K562 (cell line): ENCODE data around the gene RNF141. TPM values are rescaled to one million over a fixed set of nuclear protein-coding genes. Genes with fewer than 3 reads are reported as not detected.

Source experiments
- ATAC-seq: fragments of 200-7000 bp; cut with Tn5 transposase; 3 replicates; pipeline ENCODE4 v1.9.1; 2020; ENCODE audit warnings: moderate library complexity
- BruUV-seq: library from RNA; stranded (reverse); fragments of 400-500 nt; replicated peaks from 2 replicates; lab custom pipeline; 2021; lab: Mats Ljungman, UMichigan
- CTCF ChIA-PET: fragments of 300-600 bp; formaldehyde crosslinking; extraction: SDS; loops from one replicate; lab custom pipeline; 2021; ENCODE audit warnings: low intra/inter-chr PET ratio; lab: Yijun Ruan, JAX
- POLR2A ChIA-PET: fragments of 300-600, 350-650 bp; sonication (Branson Sonifier 250); formaldehyde crosslinking; extraction: SDS; loops from one replicate; lab custom pipeline; 2021; ENCODE audit warnings: antibody characterized with exemption, inconsistent platforms; lab: Yijun Ruan, JAX
- DNase-seq, 4 experiments: peaks; one replicate each; pipeline versions ENCODE4 v3.0.0 to v3.0.0-alpha.2; 2011 to 2018; ENCODE audit warnings: low spot score in 3 of 4, mixed read lengths in 3 of 4; ENCODE audit errors: extremely low read depth in 1 of 4
- FAIRE-seq: peaks from 2 replicates; lab custom pipeline; 2011; peaks lifted over from hg19 to GRCh38; lab: Jason Lieb, UNC
- H2AFZ ChIP-seq: 2 replicates; pipeline ENCODE4 v1.6.0; 2011; ENCODE audit warnings: low read depth, low read length, control low read depth, inconsistent platforms
- H3K27ac ChIP-seq: fragments of 200-600 bp; 3 replicates; pipeline ENCODE4 v1.8.0; 2011; ENCODE audit warnings: low read depth, mild to moderate bottlenecking, control low read depth, inconsistent platforms, low read length, moderate library complexity, mixed read lengths; ENCODE audit errors: extremely low read depth
- H3K27me3 ChIP-seq, 2 experiments: fragments of 300-600 bp in 1 of 2; 2 replicates in 1 of 2; 3 replicates in 1 of 2; pipeline versions ENCODE4 v1.6.0 to v1.8.0; 2011; ENCODE audit warnings: inconsistent platforms in 2 of 2, low read length in 2 of 2, mild to moderate bottlenecking in 1 of 2, mixed read lengths in 1 of 2, moderate library complexity in 1 of 2; ENCODE audit not compliant: control insufficient read depth in 2 of 2, insufficient read depth in 2 of 2
- H3K36me3 ChIP-seq: fragments of 300-600 bp; 3 replicates; pipeline ENCODE4 v1.8.0; 2011; ENCODE audit warnings: mild to moderate bottlenecking, low read length, inconsistent platforms; ENCODE audit not compliant: control insufficient read depth, insufficient read depth
- H3K4me1 ChIP-seq, 2 experiments: fragments of 200-600 bp in 1 of 2; replicated peaks in 1 of 2; 2 replicates in 1 of 2; 3 replicates in 1 of 2; pipeline versions ENCODE4 v1.5.1 to v1.8.0; 2011; ENCODE audit warnings: inconsistent platforms in 2 of 2, low read length in 2 of 2, mild to moderate bottlenecking in 1 of 2, mixed read lengths in 1 of 2, moderate library complexity in 1 of 2; ENCODE audit not compliant: control insufficient read depth in 2 of 2, insufficient read depth in 2 of 2
- H3K4me2 ChIP-seq: 2 replicates; pipeline ENCODE4 v1.6.1; 2011; ENCODE audit warnings: low read length, control low read depth, inconsistent platforms, mixed read lengths; ENCODE audit not compliant: insufficient read depth
- H3K4me3 ChIP-seq: fragments of 200-600 bp; sonication (generic), shearing (Covaris generic); 2 replicates; pipeline ENCODE4 v1.5.1; 2016; ENCODE audit warnings: control low read depth, inconsistent platforms
- H3K79me2 ChIP-seq: fragments of 200-600 bp; 3 replicates; pipeline ENCODE4 v1.8.0; 2011; ENCODE audit warnings: low read length, inconsistent platforms; ENCODE audit not compliant: control insufficient read depth, insufficient read depth
- H3K9ac ChIP-seq, 2 experiments: 2 replicates each; pipeline versions ENCODE4 v1.6.0 to v1.6.1; 2011; ENCODE audit warnings: low read depth in 2 of 2, low read length in 2 of 2, control low read depth in 1 of 2, inconsistent platforms in 1 of 2, mild to moderate bottlenecking in 1 of 2, mixed read lengths in 1 of 2; ENCODE audit not compliant: insufficient read depth in 1 of 2
- H3K9me1 ChIP-seq: one replicate; pipeline ENCODE4 v1.6.0; 2011; ENCODE audit warnings: inconsistent platforms, mild to moderate bottlenecking, low read length, moderate library complexity; ENCODE audit not compliant: control insufficient read depth, insufficient read depth
- H3K9me3 ChIP-seq: replicated peaks from 2 replicates; pipeline ENCODE4 v1.5.1; 2011; ENCODE audit warnings: low read depth, low read length, inconsistent platforms; ENCODE audit not compliant: control insufficient read depth, insufficient read depth
- H4K20me1 ChIP-seq: replicated peaks from 2 replicates; pipeline ENCODE4 v1.6.1; 2011; ENCODE audit warnings: low read length, inconsistent platforms, mixed read lengths; ENCODE audit not compliant: control insufficient read depth, insufficient read depth
- E2F5 ChIP-seq: sonication (generic); formaldehyde crosslinking; IDR thresholded peaks from 2 replicates; pipeline ENCODE4 v1.8.0; 2022; ENCODE audit warnings: mild to moderate bottlenecking, missing genetic modification reagents
- ELF2 ChIP-seq: fragments of 250-450 bp; sonication (Bioruptor Pico); IDR thresholded peaks from 2 replicates; pipeline ENCODE4 v1.5.0; 2021; ENCODE audit warnings: mild to moderate bottlenecking
- HNRNPLL ChIP-seq: fragments of 200-400 bp; formaldehyde crosslinking; IDR thresholded peaks from 2 replicates; pipeline ENCODE4 v1.6.1; 2017; ENCODE audit warnings: low read length, low read depth, mild to moderate bottlenecking; ENCODE audit not compliant: poor library complexity, severe bottlenecking
- NCOA2 ChIP-seq, 2 experiments: fragments of 450-650 bp; IDR thresholded peaks; 2 replicates each; pipeline ENCODE4 v1.6.1; 2018; ENCODE audit warnings: mild to moderate bottlenecking in 2 of 2, moderate library complexity in 1 of 2; ENCODE audit not compliant: partially characterized antibody in 2 of 2
- SAFB ChIP-seq: fragments of 200-400 bp; formaldehyde crosslinking; IDR thresholded peaks from 2 replicates; pipeline ENCODE4 v1.6.1; 2017; ENCODE audit warnings: low read depth, low read length, borderline replicate concordance
- TAF7 ChIP-seq: fragments of 450-650 bp; IDR thresholded peaks from 2 replicates; pipeline ENCODE4 v1.6.1; 2016; ENCODE audit warnings: missing genetic modification characterization, missing compliant biosample characterization
- ZBTB1 ChIP-seq: sonication (generic); formaldehyde crosslinking; IDR thresholded peaks from 2 replicates; pipeline ENCODE4 v1.8.1; 2023; ENCODE audit warnings: missing genetic modification reagents, low read depth, mild to moderate bottlenecking, borderline replicate concordance
- WGBS: fragments of 100-300 bp; shearing (Covaris generic); methylation state at CpG from one replicate; pipeline ENCODE4 v1.1.6; 2016; ENCODE audit warnings: low coverage, mixed read lengths; ENCODE audit not compliant: insufficient coverage; ENCODE audit errors: missing lambda C conversion rate; 5-methylcytosine and 5-hydroxymethylcytosine counted together
- in situ Hi-C: fragments of 300-500 bp; cut with MboI; formaldehyde crosslinking; loops from 4 replicates; pipeline ENCODE4 v1.15.0; 2018; ENCODE audit warnings: inconsistent platforms, mixed read lengths
- intact Hi-C: fragments of 100-400 bp; cut with micrococcal nuclease; formaldehyde crosslinking; loops from 2 replicates; pipeline ENCODE4 v1.14.2; 2022
- polyA plus RNA-seq, 8 experiments: library from polyadenylated mRNA; depleted of rRNA in 4 of 8; stranded (reverse) in 5 of 8; unstranded in 3 of 8; fragments of >200 nt; fragmentation: Nextera tagmentation in 2 of 8; fragmentation: Illumina TruSeq in 1 of 8; extraction: Ambion mirVana in 2 of 8; extraction: Trizol in 1 of 8; gene quantifications; 2 replicates each; pipeline versions ENCODE4 v1.2.1 to v1.2.3, GENCODE V29; 2011 to 2014; ENCODE audit warnings: inconsistent platforms in 1 of 8, missing spikeins in 1 of 8
- total RNA-seq, 7 experiments: library from RNA; depleted of rRNA in 6 of 7; stranded (reverse); fragments of >200 nt in 6 of 7; fragmentation: Illumina TruSeq in 2 of 7; extraction: Trizol in 2 of 7; gene quantifications; 2 replicates each; pipeline versions ENCODE4 v1.2.1 to v1.2.3, GENCODE V29; 2011 to 2021; ENCODE audit warnings: low replicate concordance in 1 of 7

The RNF141 gene
- total and polyA plus RNA-seq, 9 of the 15 experiments (the other 6 are each of a cell fraction or from before 2014, with no cell fraction given), result 9.7 to 51.9 (median 18.9) TPM

DNA sequence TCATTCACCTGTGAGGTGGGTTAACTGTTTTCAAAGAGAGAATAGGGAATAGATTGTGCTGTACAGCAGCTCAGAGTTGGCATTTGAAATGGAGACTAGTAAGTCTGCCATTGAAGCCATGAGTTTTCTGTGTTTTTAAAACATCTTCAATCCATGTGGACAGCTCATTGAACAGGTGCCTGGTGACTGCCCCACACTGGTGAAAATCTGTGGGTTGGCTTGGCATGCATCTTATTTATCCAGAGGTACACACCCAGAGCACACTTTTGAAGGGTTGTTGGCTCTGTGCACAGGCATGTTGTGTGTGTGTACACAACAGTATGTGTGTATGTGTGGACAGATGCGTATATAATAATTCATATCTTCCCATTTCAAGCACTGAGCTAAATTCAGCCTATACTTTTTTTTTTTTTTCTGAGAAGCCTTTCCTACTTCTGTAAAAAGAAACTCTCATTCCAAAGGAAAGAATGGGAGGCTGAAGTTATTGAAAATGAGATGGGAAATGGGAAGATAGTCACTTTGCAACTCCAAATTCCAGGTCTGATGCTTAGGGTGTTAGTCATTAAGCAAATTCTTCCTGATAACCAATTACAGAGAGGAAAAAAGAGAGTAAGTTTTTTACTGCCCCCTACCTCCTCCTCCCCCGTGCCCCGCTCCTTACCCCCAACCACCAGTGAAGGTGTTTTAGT, 34.5 kb upstream of the RNF141 start:
- ChIA-PET CTCF (no interaction called here), POLR2A (interaction anchor here (1.1 to 2.0 kb wide), 3 partner anchors 8 to 59 kb away, joined by 3 to 11 read pairs (median 3); no protein-coding TSS in a partner anchor)
- no peak for FAIRE-seq
- ATAC-seq, result no peak
- intact Hi-C loops (no loop called here), in situ Hi-C loops (no loop called here)
- Histone ChIP-seq H3K79me2 (no peaks in the 10 kb centered on the region), H3K4me2 (no peak overlapping the region), H3K4me3 (no peak overlapping the region), H2AFZ (no peak overlapping the region), H3K36me3 (no peaks in the 10 kb centered on the region), H3K9me3 (no peaks in the 10 kb centered on the region), H3K9ac (no peak overlapping the region), H4K20me1 (no peaks in the 10 kb centered on the region), H3K9me1 (no peaks in the 10 kb centered on the region), H3K27me3 (no peaks in the 10 kb centered on the region), H3K4me1 (peaks cover 0 to 4% of the 10 kb centered on the region in 2 experiments; a peak in 1 of 5 replicates), H3K27ac (no peak overlapping the region)
- WGBS, result 13% methylated on average over 3 of the region's 3 CpGs
- no TSS peak for BruUV-seq
- no peak for DNase-seq
- TF ChIP-seq ELF2 (CRISPR knock-in tag) (no peak), SAFB (no peak), HNRNPLL (no peak), TAF7 (no peak), ZBTB1 (CRISPR knock-in tag) (no peak), NCOA2 (IDR thresholded peaks at IDR 0.05; ENCODE audit: partially characterized antibody in 2 of 2) (no peak), E2F5 (no peak)
